ENCODE data around the gene TEX29.

The TEX29 gene

GRCh38 chr13:111295886-111296285, 24.6 kb upstream of the TEX29 start:
- no peak overlapping the region for H3K4me3 ChIP-seq (ENCODE audit: low read depth, low read length)
- no peak for DNase-seq (ENCODE audit: low read depth)
- TF ChIP-seq CTCF (IDR thresholded peaks at IDR 0.05; ENCODE audit: low read depth, low read length) (no peak), POLR2A (IDR thresholded peaks at IDR 0.05; ENCODE audit: extremely low read depth, insufficient read length) (no peak), MYC (IDR thresholded peaks at IDR 0.05; ENCODE audit: low read depth, low read length) (no peak), MAX (IDR thresholded peaks at IDR 0.05; ENCODE audit: low read depth, low read length) (no peak)

GRCh38 chr13:111296417-111296816, 24.0 kb upstream of the TEX29 start:
- no peak overlapping the region for H3K4me3 ChIP-seq (ENCODE audit: low read depth, low read length)

GRCh38 chr13:111298214-111298975, 22.0 kb upstream of the TEX29 start:
- no peak for DNase-seq (ENCODE audit: low read depth)
- TF ChIP-seq CTCF (IDR thresholded peaks at IDR 0.05; ENCODE audit: low read depth, low read length): no peak
- TF ChIP-seq MYC (IDR thresholded peaks at IDR 0.05; ENCODE audit: low read depth, low read length): no peak
- TF ChIP-seq POLR2A (IDR thresholded peaks at IDR 0.05; ENCODE audit: extremely low read depth, insufficient read length): no peak
- TF ChIP-seq MAX (IDR thresholded peaks at IDR 0.05; ENCODE audit: low read depth, low read length): no peak
- H3K4me3 ChIP-seq (ENCODE audit: low read depth, low read length): no peak overlapping the region

More at GRCh38 chr13:111296417-111296816, 24.0 kb upstream of the TEX29 start:
- no peak for DNase-seq (ENCODE audit: low read depth)
- TF ChIP-seq MAX (IDR thresholded peaks at IDR 0.05; ENCODE audit: low read depth, low read length) (no peak), POLR2A (IDR thresholded peaks at IDR 0.05; ENCODE audit: extremely low read depth, insufficient read length) (no peak), MYC (IDR thresholded peaks at IDR 0.05; ENCODE audit: low read depth, low read length) (no peak), CTCF (IDR thresholded peaks at IDR 0.05; ENCODE audit: low read depth, low read length) (no peak)

- no peak for TF ChIP-seq MYC (IDR thresholded peaks at IDR 0.05; ENCODE audit: low read depth, low read length)
- no peak for TF ChIP-seq CTCF (IDR thresholded peaks at IDR 0.05; ENCODE audit: low read depth, low read length)
- TF ChIP-seq POLR2A (IDR thresholded peaks at IDR 0.05; ENCODE audit: extremely low read depth, insufficient read length): no peak
- TF ChIP-seq MAX (IDR thresholded peaks at IDR 0.05; ENCODE audit: low read depth, low read length): no peak
- H3K4me3 ChIP-seq (ENCODE audit: low read depth, low read length): no peak overlapping the region
- DNase-seq (ENCODE audit: low read depth): no peak
Measured at GRCh38 chr13:111302045-111302726, 18.3 kb upstream of the TEX29 start.

GRCh38 chr13:111303559-111303958, 16.9 kb upstream of the TEX29 start:
- no peak overlapping the region for H3K4me3 ChIP-seq (ENCODE audit: low read depth, low read length)
- TF ChIP-seq MYC (IDR thresholded peaks at IDR 0.05; ENCODE audit: low read depth, low read length): no peak
- TF ChIP-seq POLR2A (IDR thresholded peaks at IDR 0.05; ENCODE audit: extremely low read depth, insufficient read length): no peak
- TF ChIP-seq CTCF (IDR thresholded peaks at IDR 0.05; ENCODE audit: low read depth, low read length): no peak
- no peak for DNase-seq (ENCODE audit: low read depth)

Data from NB4 (cell line).